HG03439 (cell line): ENCODE results near the gene MAFB.

Experiments
- ATAC-seq: cut with Tn5 transposase; IDR thresholded peaks from one replicate; pipeline ENCODE4 v1.9.1; 2021; ENCODE audit warnings: mild to moderate bottlenecking, moderate library complexity; ENCODE audit not compliant: unreplicated experiment

Gene MAFB

GRCh38 chr20:40663304-40663790, 25.7 kb downstream of the MAFB start:
- no peak for ATAC-seq

DNA sequence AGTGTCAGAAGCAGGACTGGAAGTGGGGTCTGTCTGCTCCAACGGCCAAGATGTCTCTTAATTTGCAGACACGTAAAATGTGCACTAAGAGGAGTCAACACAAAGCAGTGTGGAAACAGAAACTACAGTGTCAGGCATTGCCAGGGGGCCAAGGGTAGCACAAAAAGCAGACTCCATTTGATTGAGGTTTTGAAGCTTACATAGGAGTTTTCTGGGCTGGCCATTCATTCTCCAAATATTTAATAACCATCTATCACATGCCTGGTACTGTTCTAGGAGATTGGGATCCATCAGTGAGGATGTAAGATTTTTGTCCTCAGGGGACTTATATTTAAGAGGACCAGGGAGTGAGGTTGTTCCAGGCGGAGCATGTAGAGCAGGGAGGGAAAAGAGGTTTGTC, 29.5 kb downstream of the MAFB start:
- no peak for ATAC-seq

DNA sequence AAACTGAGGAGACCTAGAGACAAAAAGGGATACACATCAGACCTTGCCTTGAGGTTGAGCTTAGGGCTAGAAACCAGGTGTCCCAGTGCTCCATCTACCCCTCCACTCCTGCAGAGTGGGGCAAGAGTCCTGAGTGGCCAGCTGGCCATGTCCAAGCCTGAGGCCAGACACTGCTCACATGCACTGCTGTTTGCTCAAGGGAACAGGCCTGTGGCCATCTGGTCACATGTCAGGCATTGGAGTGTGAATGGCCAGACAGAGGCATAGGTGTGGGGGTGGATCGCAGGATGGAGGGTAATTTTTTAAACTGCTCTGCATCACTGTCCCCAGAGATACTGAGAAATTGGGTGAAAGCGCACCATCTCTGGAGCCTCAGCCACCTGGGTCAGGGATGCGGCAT, 30.5 kb downstream of the MAFB start:
- ATAC-seq: no peak

- ATAC-seq: no peak
These were observed 31.5 kb downstream of the MAFB start for GRCh38 chr20:40657526-40657925.

GRCh38 chr20:40655451-40655850, 33.6 kb downstream of the MAFB start:
- no peak for ATAC-seq

DNA sequence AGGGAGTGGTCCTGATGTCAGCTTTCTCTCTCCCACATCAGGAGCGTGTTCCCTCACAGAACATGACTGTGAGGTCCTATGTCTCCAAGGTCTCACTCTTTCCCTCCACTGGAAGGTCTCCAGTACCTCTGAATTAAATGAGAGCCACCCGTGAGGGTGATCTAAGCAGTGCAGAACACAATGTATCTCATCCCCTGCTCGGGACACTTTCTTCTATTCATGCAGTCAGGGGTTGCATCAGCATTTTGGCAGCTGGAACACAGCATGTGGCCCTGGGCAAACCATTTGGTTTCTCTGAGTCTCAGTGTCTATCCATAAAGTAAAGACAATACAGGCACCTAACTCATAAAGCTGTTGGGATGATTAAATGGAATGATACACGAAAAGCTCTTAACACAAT, 34.2 kb downstream of the MAFB start:
- no peak for ATAC-seq

DNA sequence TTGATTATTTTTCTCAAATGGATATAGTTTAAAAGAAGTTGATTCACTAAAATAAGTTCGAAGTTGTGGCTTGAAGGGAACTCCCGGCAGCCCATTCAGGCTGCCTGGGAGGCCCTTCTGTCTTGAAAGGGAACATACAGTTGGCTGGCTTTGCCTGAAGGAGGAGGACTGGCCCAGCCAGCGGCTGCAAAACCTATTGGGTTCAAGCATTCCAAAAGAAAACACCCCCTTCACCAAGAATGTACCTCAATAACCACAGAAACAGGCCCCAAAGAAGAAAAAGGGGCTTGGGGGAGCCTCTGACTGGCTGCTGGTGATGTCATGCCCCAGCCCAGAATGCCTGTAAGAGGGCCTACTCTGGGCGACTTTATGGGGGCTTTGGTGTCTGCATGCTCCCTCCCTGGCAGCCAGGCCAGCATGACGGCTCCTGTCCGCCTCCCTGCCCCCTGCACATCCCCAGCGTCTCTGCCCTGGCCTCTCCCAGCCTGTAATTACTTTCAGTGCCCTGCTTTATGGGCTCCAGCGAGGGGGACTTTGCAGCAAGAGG, 36.5 kb downstream of the MAFB start:
- ATAC-seq: no peak

- no peak for ATAC-seq
These were observed 37.9 kb downstream of the MAFB start for GRCh38 chr20:40651151-40651550.

GRCh38 chr20:40650707-40651106, 38.3 kb downstream of the MAFB start:
- no peak for ATAC-seq

DNA sequence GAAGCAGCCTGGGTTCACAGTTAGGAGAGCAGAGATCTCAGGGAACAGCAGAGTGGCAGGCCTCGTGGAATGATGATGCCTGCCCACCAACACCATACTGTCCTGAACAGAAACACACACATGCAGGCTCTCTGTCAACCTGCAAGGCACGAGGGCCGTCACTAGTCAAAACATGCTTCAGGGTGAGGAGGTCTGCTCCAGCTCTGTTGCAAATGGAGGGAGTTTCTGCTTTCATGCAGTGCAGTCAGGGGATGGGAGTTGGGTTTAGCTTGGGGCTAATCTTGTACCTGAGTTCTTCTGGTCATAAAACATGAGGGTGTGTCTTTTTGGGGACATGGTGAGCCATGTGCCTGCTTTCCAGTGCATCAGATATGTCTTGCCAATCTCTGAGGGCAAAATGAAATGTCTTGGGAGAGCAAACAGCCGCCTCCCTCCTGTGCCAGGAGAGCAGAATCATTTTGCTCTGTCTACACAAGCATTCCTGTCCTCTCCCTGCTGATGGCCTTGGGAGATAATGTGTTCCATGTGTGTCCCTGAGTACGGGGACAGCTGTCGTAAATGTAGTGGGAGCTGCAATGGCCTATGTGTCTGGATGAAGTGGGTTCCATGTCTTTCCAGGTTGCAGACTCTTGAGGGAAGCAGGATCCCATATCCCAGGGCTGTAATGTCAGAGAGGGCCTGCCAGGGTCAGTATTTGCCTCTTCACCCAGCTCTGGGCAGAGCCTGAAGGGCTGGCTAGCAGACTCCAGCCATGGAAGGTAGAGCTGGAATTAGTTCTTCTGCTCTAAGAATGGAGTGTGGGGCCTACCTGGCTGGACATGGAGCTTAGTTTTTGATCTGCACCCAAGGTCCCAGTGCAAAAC, 40.6 kb downstream of the MAFB start:
- ATAC-seq: no peak

DNA sequence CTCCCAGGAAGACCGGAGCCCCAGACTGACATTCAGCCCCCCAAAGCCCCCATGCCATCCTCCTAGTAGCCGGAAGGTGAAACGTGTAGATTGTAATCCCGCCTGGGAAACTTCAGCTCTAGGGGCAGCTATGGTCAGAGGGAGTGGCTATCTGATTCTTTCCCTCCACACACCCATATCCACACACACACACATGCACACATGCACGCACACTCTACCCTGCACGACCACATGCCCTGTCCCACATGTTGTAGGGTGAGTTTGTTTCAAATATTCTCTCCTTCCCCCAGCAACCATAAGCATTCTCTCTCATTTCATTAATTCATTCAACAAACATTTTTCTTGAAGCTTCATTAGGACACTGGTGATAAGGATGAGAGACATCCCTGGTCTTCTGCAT, 42.2 kb downstream of the MAFB start:
- ATAC-seq: no peak

- ATAC-seq: no peak
These were observed 42.7 kb downstream of the MAFB start for GRCh38 chr20:40646361-40646760.

- ATAC-seq: no peak
These were observed 44.2 kb downstream of the MAFB start for GRCh38 chr20:40644863-40645262.

GRCh38 chr20:40643891-40644290, 45.1 kb downstream of the MAFB start:
- ATAC-seq: no peak

DNA sequence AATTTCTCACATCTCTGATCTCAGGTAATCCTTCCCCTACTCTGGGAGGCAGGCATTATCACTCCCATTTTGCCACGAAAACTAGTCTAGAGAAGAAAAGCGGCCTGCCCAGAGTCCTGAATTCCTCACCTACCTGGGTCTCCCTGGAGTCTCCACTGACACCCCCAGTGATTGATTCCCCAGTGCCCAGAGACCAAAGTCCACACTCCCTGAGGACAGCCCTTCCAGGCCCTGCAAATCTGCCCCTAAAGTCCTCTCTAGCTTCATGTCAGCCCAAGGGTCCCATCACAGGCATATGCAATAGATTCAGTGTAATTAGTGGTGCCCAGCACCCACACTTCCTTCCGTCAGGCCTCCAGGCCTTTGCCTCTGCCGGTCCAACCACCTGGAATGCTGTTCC, 47.2 kb downstream of the MAFB start:
- no peak for ATAC-seq

- no peak for ATAC-seq
These were observed 47.8 kb downstream of the MAFB start for GRCh38 chr20:40641202-40641601.

DNA sequence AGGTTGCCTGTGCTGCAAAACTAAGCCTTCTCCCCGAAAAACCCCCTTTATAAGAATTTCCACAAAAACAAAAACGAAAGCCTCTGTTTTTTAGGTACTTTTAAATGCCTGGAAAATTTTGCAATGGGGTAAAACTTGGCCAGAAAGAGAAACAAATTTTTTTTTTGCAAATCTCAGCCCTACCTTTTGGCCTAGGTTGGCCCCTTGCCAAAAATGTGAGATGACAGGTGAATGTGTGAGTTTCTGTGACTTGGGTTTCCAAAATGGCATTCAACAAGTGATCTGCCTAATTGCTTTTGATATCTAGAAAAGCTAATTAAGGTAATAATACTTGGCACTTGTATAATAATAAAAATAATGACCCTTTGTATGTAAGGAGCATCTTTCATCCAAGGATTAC, 48.4 kb downstream of the MAFB start:
- ATAC-seq: no peak

DNA sequence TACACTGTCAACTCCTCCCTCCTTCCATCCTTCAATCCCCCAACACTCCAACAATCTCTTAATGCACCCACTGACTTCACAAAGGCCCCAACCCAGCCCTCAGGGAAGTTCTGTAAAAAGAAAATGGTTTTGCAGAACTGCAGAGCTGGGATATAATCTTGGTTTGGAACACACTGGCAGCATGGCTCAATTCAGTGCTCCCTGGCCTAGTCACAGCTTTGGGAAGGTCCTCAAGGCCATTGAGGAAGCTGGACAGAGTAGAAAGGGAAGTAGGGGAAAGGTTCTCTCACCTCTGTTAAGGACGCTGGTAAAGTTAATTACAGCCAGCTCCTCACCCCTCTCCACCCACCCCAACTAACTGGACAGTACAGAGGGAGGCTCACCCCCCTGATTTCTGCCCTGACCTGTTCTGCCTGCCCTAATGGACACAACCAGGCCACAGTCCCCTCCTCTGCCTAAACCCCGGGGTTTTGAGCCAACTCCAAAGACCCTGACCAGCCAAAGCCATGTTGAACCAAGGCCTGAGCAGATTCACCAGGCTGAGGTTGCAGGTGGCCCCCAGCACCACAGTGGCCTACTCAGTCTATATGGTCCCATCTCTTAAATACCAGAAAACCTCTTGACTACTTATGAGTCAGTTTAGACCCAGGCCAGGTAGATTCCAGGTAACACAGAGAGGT, 49.2 kb downstream of the MAFB start:
- ATAC-seq: no peak

GRCh38 chr20:40639132-40639531, 49.9 kb downstream of the MAFB start:
- no peak for ATAC-seq

GRCh38 chr20:40638414-40638813, 50.6 kb downstream of the MAFB start:
- no peak for ATAC-seq

- ATAC-seq: no peak
These were observed 51.9 kb downstream of the MAFB start for GRCh38 chr20:40637176-40637575.

DNA sequence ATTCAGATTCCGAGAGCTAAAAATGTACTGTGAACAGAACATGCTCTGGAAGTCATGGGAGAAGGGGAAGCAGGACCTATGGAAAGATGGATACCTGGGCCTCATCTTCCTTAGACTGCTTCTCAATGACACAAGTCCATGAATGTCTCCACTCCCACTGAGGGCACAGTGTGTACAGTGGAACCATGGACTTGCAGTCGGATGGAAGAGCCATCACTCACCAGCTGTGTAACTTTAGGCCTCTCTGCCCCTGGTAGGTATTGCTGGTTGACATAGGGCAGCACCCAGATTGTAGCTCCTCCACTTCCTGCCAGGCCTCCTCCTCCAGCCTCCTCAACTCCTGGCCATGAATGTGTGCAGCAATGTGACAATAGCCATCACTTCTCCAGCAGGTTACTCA, 52.5 kb downstream of the MAFB start:
- ATAC-seq: no peak
